SJCRH30 (cell line): ENCODE data around the gene LIMS2. TPM values are rescaled to one million over a fixed set of nuclear protein-coding genes. Genes with fewer than 3 reads are reported as not detected.

ENCODE experiments used
- DNase-seq, 2 experiments: peaks; one replicate each; pipeline ENCODE4 v3.0.0-alpha.2; 2015 to 2020
- H3K27ac ChIP-seq: fragments of 250-450 bp; sonication (Bioruptor Pico); 2 replicates; pipeline ENCODE4 v1.5.1; 2020; ENCODE audit warnings: mild to moderate bottlenecking, moderate library complexity
- H3K27me3 ChIP-seq: fragments of 250-450 bp; sonication (Bioruptor Pico); 2 replicates; pipeline ENCODE4 v1.5.1; 2020; ENCODE audit warnings: mild to moderate bottlenecking, moderate library complexity
- H3K36me3 ChIP-seq: fragments of 250-450 bp; sonication (Bioruptor Pico); 2 replicates; pipeline ENCODE4 v1.5.1; 2020; ENCODE audit warnings: mild to moderate bottlenecking, moderate library complexity
- H3K4me1 ChIP-seq: fragments of 250-450 bp; sonication (Bioruptor Pico); 2 replicates; pipeline ENCODE4 v1.5.1; 2020; ENCODE audit warnings: mild to moderate bottlenecking, moderate library complexity
- H3K4me3 ChIP-seq: fragments of 250-450 bp; sonication (Bioruptor Pico); 2 replicates; pipeline ENCODE4 v1.5.1; 2020; ENCODE audit warnings: mild to moderate bottlenecking, moderate library complexity
- H3K9me3 ChIP-seq: fragments of 250-450 bp; sonication (Bioruptor Pico); replicated peaks from 2 replicates; pipeline ENCODE4 v1.5.1; 2020; ENCODE audit warnings: mild to moderate bottlenecking, moderate library complexity
- total RNA-seq: library from RNA; depleted of rRNA; stranded (reverse); fragments of >200 nt; shearing (Covaris generic); gene quantifications from 2 replicates; pipeline ENCODE4 v1.2.3, GENCODE V29; 2014

Gene LIMS2
- total RNA-seq, 1 experiment from 2014 or later, result 5.5 TPM

GRCh38 chr2:127688405-127688804 is 13.1 kb upstream of the LIMS2 start:
- no peak overlapping the region for H3K27ac ChIP-seq
- H3K4me1 ChIP-seq, result peaks cover 6% of the 10 kb centered on the region; the same call in 1 of the 2 replicates
- DNase-seq, result no peak
- no peak overlapping the region for H3K4me3 ChIP-seq
- H3K9me3 ChIP-seq, result peaks cover 6% of the 10 kb centered on the region
- no peaks in the 10 kb centered on the region for H3K27me3 ChIP-seq
- no peaks in the 10 kb centered on the region for H3K36me3 ChIP-seq

- DNase-seq, result no peak
- no peaks in the 10 kb centered on the region; the same call in none of the 2 replicates for H3K9me3 ChIP-seq
These were observed 10.2 kb upstream of the LIMS2 start for GRCh38 chr2:127685410-127686080.

DNA sequence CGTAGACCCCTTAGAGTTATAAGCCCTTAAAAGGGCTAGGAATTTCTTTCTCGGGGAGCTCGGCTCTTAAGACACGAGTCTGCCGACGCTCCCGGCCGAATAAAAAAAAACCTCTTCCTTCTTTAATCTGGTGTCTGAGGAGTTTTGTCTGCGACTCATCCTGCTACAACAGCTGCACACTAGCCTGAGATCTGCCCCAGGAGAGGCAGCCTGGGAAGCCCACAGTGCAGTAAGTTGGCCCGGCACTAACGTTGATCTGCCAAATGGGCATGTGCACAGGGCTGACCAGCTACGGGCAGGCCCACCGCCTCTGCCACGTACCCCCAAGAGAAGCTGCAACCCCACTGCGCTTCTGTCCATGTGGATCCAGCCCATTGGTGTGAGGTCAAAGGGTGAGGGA is 8.4 kb upstream of the LIMS2 start:
- Histone ChIP-seq H3K9me3 (no peaks in the 10 kb centered on the region; the same call in 1 of the 2 replicates), H3K27me3 (no peaks in the 10 kb centered on the region), H3K36me3 (no peaks in the 10 kb centered on the region), H3K4me3 (peak overlapping the region; percentile 25; the same call in 1 of the 2 replicates), H3K27ac (0 out of 2 replicates have a peak overlapping the region, but pooled peaks have one; percentile 3), H3K4me1 (peaks cover 18% of the 10 kb centered on the region)
- peak; percentile 39 to 59 for DNase-seq

More at GRCh38 chr2:127685410-127686080, 10.2 kb upstream of the LIMS2 start:
- Histone ChIP-seq H3K27ac (no peak overlapping the region), H3K36me3 (no peaks in the 10 kb centered on the region), H3K4me1 (peaks cover 18% of the 10 kb centered on the region), H3K4me3 (no peak overlapping the region), H3K27me3 (no peaks in the 10 kb centered on the region)

- no peaks in the 10 kb centered on the region for H3K9me3 ChIP-seq
- no peaks in the 10 kb centered on the region for H3K36me3 ChIP-seq
- H3K27ac ChIP-seq, result 0 out of 2 replicates have a peak overlapping the region, but pooled peaks have one; percentile 3
- peaks cover 18% of the 10 kb centered on the region for H3K4me1 ChIP-seq
- H3K27me3 ChIP-seq, result 0 out of 2 replicates have a peak, but pooled peaks cover 4% of the 10 kb centered on the region
- no peak for DNase-seq
- H3K4me3 ChIP-seq, result no peak overlapping the region; the same call in 1 of the 2 replicates
These were observed 7.7 kb upstream of the LIMS2 start for GRCh38 chr2:127683056-127683455.

DNA sequence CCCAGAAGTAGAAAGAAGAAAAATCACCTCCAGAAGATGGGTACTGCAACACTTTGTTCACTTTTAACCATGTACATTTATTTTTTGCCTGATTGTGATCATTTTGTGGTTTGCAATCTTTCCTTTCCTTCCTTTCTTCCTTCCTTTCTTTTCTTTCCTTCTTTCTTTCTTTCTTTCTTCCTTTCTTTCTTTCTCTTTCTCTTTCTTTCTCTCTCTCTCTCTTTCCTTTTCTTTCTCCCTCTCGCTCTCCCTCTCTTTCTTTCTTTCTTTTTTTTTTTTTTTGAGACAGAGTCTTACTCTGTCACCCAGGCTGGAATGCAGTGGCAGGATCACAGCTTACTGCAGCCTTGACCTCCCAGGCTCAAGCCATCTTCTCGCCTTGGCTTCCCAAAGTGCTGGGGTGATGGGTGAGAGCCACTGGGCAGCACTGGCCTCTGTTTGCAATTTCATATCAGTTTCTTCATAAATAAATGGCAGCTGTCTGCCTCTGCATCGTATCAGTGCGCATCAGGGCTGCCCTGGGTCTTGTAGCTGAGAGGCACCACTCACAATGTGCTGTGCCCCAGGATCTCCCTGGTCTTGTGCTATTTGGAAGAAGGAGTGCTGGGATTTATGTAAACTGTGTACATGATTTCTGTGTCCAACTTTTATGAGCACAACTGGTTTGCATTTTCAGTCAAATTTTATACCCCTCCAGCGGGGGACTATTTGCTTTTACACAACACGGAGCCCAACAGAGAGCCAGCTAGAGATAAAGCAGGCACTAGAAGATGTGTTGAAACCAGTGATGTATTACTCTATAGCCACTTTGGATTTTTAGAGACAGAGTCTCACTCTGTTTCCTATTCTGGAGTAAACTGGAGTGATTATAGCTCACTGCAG is 6.9 kb upstream of the LIMS2 start:
- H3K36me3 ChIP-seq, result no peaks in the 10 kb centered on the region
- DNase-seq, result no peak
- peak overlapping the region; percentile 53 for H3K4me3 ChIP-seq
- H3K9me3 ChIP-seq, result no peaks in the 10 kb centered on the region
- no peak overlapping the region for H3K27ac ChIP-seq
- 0 out of 2 replicates have a peak, but pooled peaks cover 4% of the 10 kb centered on the region for H3K27me3 ChIP-seq
- H3K4me1 ChIP-seq, result peaks cover 18% of the 10 kb centered on the region

DNA sequence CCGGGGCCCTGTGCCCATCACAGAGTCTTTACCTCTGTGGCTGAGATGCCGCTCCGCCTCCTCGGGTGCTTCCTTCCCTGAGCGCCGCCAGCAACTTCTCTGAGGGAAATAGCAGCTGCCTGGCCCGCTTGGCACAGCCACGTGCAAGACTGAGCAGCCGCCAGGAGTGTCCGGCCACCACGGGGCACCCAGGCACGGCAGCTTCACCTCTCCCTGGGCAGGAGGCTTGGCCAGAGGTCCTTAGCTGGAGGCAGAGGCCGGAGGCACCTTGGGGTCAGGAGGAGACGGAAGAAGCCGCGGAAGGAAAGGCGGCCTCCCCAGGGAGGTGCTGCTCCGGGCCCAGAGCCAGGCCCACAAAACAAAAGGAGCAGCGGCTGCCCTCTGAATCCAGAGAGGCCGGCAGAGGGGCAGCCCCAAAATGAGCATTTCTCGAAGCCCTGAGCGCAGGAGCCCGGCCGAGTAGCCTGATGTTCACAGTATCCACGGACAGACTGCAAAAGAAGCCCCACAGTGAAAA is 6.0 kb upstream of the LIMS2 start:
- Histone ChIP-seq H3K4me3 (peak overlapping the region; percentile 53), H3K27ac (peak overlapping the region; percentile 29; the same call in 1 of the 2 replicates), H3K9me3 (no peaks in the 10 kb centered on the region), H3K27me3 (0 out of 2 replicates have a peak, but pooled peaks cover 4% of the 10 kb centered on the region), H3K36me3 (no peaks in the 10 kb centered on the region), H3K4me1 (peaks cover 18% of the 10 kb centered on the region)
- DNase-seq, result peak; percentile 57 to 69

GRCh38 chr2:127680706-127681287 is 5.5 kb upstream of the LIMS2 start:
- H3K36me3 ChIP-seq, result no peaks in the 10 kb centered on the region
- no peak for DNase-seq
- no peak overlapping the region for H3K27ac ChIP-seq
- H3K4me1 ChIP-seq, result peaks cover 18% of the 10 kb centered on the region
- H3K4me3 ChIP-seq, result peak overlapping the region; percentile 53
- H3K27me3 ChIP-seq, result 0 out of 2 replicates have a peak, but pooled peaks cover 4% of the 10 kb centered on the region
- H3K9me3 ChIP-seq, result no peaks in the 10 kb centered on the region

- no peaks in the 10 kb centered on the region for H3K36me3 ChIP-seq
- 0 out of 2 replicates have a peak, but pooled peaks cover 4% of the 10 kb centered on the region for H3K27me3 ChIP-seq
- DNase-seq, result no peak
- H3K27ac ChIP-seq, result no peak overlapping the region
- H3K4me1 ChIP-seq, result peaks cover 18% of the 10 kb centered on the region
- H3K9me3 ChIP-seq, result no peaks in the 10 kb centered on the region
- H3K4me3 ChIP-seq, result no peak overlapping the region
These were observed 4.5 kb upstream of the LIMS2 start for GRCh38 chr2:127679680-127680361.

DNA sequence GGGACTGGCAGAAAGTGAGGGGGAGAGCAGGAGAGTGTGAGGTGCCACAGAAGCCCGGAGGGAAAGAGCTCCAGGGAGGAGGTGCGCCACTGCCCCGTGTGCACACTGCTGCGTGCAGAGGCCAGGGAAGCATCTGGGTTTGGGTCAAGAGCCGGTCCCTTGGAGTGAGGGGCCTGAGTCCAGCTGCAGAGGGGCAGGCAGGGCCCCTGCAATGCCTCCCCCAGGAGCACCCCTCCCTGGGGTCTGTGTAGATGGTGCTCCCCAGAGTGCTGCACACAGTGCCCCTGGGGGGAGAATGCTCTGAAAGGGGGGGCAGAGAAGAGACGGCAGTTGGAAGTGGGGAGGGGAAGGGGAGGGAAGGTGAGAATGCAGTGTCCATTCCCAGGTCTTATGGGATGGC is 3.7 kb upstream of the LIMS2 start:
- DNase-seq, result no peak
- Histone ChIP-seq H3K36me3 (no peaks in the 10 kb centered on the region), H3K27ac (no peak overlapping the region), H3K4me3 (no peak overlapping the region), H3K9me3 (no peaks in the 10 kb centered on the region), H3K4me1 (peaks cover 15% of the 10 kb centered on the region), H3K27me3 (0 out of 2 replicates have a peak, but pooled peaks cover 4% of the 10 kb centered on the region)

GRCh38 chr2:127678531-127678930 is 3.2 kb upstream of the LIMS2 start:
- Histone ChIP-seq H3K36me3 (no peaks in the 10 kb centered on the region), H3K27me3 (0 out of 2 replicates have a peak, but pooled peaks cover 4% of the 10 kb centered on the region), H3K4me3 (no peak overlapping the region), H3K9me3 (no peaks in the 10 kb centered on the region), H3K4me1 (peaks cover 12% of the 10 kb centered on the region), H3K27ac (no peak overlapping the region)
- no peak for DNase-seq

- Histone ChIP-seq H3K27ac (no peak overlapping the region), H3K4me1 (peaks cover 3% of the 10 kb centered on the region; the same call in 1 of the 2 replicates), H3K36me3 (no peaks in the 10 kb centered on the region), H3K9me3 (no peaks in the 10 kb centered on the region), H3K4me3 (no peak overlapping the region), H3K27me3 (0 out of 2 replicates have a peak, but pooled peaks cover 4% of the 10 kb centered on the region)
- no peak for DNase-seq
These were observed 1.6 kb upstream of the LIMS2 start for GRCh38 chr2:127676906-127677305.

- H3K4me1 ChIP-seq, result no peaks in the 10 kb centered on the region
- H3K36me3 ChIP-seq, result no peaks in the 10 kb centered on the region
- H3K27ac ChIP-seq, result no peak overlapping the region
- no peak for DNase-seq
- no peaks in the 10 kb centered on the region for H3K9me3 ChIP-seq
- H3K4me3 ChIP-seq, result peak overlapping the region; percentile 49
- H3K27me3 ChIP-seq, result 0 out of 2 replicates have a peak, but pooled peaks cover 4% of the 10 kb centered on the region
These were observed 805 bp downstream of the LIMS2 start for GRCh38 chr2:127674241-127675209.
